NOMO-1 treated with dmso at 0.1 percent for 144 hours (cell line): ENCODE measurements around the gene MRTFA.

Experiments used
- DNase-seq: peaks from one replicate; lab custom pipeline; 2025; ENCODE audit not compliant: unreplicated experiment; lab: John Stamatoyannopoulos, UW

MRTFA gene

DNA sequence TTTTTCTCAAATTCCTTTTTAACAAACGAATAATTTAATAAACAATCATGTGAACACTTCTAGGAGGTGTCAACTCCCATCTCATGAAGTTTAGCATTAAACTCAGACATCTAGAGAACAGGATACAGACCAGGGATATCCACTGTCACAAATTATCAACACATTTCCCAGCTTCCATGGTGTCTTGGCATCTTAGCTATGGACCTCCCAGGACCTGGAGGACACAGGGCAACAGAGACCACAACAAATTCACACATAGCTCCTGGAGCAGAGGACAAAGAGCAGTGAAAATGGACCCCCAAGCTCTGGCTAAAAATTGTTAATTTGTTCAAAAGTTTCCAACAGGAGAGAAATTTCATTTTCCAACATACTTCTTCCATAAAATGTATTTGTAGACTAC lies 163.9 kb downstream of the MRTFA start:
- DNase-seq = no peak

GRCh38 chr22:40472051-40472450 lies 164.5 kb downstream of the MRTFA start:
- no peak for DNase-seq

DNA sequence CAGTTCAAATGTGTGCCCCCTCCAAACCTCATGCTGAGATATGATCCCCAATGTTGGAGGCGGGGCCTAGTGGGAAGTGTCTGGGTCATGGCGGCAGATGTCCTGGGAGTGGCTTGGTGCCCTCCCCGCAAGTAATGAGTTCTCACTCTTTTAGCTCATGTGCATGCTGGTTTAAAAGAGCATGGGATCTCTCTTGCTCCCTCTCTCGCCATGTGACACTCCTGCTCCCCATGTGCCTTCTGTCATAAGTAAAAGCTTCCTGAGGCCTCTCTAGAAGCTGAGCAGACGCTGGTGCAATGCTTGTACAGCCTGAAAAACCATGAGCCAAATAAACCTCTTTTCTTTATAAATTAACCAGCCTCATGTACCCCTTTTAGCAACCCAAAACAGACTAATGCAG lies 167.3 kb downstream of the MRTFA start:
- no peak for DNase-seq

- no peak for DNase-seq
Observed at GRCh38 chr22:40468616-40469015, 167.9 kb downstream of the MRTFA start.

DNA sequence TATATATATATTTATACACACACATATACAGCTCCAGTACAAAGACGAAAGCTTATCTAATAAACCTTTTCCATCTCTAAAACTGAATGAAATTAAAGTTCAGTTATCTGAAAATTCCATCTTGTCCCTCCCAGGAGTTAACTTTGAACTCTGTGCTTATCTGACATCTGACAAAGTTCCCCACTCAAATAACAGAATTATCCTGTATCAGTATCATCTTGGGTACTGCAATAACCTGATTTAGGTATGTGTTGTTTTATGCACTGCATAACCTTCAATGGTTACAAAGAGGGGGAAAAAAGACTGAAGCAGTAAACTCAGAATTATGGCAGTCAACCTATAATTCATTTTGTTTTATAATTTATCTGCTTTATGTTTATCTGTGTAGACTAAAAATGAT lies 169.5 kb downstream of the MRTFA start:
- DNase-seq = no peak

DNA sequence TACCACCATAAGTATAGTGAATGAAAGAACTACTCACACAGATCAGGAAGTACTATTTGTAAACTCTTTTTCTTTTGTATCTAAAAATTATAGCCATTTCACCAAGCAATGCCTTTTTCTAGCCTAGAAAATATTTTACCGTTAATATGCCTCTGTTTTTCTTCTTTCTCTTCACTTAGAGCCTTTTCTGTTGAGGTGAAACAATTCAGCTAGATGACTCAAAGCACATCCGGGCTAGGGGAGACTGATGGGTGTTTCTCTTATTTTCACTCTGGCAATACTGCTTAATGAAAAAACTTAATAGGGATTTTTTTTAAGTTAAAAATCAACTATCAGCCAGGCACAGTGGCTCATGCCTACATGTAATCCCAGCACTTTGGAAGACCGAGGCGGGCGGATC lies 172.8 kb downstream of the MRTFA start:
- no peak for DNase-seq

DNA sequence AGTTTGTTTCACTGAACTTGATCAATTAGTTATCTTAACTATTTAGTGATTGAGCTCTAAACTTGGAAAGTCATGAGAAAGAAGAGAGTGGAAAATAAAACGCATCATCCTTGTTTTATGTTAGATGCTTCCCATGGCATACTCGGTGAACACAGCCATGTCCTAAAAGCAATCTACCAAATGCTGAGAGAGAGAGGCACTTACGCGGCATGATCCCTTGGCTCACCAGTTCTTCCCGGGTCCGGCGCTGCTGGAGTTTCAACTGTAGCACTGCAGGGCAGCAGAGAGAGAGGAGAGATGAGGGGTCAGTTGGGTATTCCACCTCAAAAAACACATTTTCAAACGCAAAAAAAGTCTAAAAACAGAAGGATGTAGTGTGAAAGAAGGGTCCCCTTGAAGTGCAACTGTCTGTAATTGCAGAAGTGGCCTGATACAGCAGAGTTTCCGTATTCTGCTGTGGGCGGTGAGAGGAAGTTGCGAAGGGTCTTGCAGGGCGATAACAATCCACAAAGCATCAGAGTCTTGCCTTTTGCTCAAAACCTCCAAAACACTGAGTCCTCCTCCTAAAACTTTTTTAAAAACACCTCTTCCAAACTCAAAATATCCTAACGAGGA lies 173.4 kb downstream of the MRTFA start:
- DNase-seq = peak; percentile 62

DNA sequence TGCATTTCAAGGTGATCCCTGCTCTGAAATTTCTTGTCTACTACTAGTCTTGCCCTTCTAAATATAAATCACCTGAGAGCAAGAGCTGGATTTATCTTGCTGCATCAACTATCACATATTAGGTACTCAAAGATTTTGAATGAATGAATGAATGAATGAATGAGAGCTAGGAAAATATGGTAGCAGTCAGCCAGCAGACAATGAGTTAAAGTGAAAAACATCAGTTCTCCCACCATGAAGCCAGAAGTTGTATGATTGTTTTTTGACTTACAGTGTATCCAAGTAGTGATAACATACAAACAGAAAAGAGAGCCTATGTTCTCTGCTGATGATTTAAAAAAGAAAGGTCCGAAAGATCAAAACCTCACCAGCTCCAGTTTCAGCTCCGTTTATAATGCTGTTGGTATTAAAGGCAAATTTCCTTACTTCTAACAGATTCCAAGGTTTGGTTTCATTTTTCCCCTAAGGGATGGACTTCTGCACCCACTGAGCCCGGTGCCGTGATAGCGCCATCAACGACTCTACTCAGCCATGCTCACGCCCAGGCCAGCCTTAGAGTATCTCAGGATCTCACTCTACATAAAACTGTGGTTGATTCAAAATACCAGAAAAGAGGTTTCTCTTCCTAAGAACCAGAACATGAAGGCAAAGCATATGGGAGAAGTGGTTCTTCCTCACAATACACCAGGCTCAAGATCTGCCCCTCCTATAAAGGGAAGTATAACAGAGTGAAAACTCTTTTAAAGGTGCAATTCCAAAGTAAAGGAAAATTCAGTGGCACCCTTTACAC lies 174.1 kb downstream of the MRTFA start:
- DNase-seq = no peak

DNA sequence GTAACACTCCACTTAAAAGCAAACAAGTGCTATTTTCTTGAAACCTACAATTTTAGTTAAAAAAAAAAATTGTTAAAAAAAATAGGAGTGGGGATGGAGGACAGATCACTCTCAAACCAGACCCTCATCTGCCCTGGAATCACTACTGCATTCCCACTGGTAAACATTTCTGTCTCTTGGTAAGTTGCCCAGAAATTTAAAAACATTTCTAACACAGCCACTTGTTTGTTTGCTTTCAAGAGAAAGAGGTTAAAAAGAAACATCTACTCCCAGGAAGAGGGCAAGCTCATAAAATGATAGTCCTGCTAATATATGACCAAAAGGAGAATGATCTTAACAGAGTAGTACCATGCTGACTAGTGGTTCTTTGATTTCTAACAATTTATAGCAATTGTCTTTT lies 182.8 kb downstream of the MRTFA start:
- no peak for DNase-seq

DNA sequence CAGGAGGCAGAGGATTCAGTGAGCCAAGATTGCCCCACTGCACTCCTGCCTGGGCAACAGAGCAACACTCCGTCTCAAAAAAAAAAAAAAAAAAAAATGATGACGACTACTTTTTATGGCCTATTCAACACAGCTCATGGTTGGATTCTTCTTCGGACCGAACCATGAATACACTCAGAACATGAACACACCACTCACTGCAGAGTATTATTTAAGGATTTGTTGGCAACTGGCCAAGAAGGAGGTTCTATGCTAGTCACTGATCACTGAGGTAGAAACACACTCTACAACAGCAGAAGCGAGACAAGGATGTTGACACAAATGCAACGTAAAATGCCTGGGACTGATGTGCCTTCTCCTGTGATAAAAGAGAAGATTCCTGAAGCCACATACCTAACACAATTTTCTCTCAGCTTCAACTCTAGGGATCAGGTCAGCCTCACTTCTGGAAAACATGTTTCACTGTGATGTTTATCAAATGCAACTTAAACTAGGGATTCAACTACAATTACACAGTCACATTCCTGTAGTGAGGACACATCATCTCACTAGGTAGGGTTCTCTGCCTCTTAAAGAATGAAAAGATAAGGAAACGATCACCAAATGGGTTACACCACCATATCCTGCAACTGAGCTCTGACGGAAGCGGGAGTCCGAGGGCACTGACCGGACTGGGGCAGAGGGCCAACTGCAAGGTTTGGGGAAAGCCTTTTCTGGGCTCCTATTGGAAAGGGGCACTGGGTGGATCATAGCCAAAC lies 183.6 kb downstream of the MRTFA start:
- DNase-seq = no peak

GRCh38 chr22:40451210-40451609 lies 185.3 kb downstream of the MRTFA start:
- DNase-seq = no peak

DNA sequence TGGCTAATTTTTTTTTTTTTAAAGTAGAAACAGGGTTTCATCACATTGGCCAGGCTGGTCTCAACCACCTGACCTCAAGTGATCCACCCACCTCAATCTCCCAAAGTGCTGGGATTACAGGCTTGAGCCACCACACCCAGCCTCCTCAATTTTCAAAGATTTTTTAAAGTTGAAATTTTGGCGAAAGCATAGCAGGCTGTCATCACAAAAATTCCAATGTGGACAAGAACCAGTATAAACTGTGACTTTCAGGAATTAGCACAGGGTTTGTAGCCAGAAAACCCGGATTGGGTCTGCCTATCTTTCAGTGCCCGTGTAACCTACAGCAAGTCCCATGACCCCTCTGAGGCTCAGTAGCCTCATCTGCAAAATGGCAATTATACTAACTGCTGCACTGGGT lies 185.9 kb downstream of the MRTFA start:
- DNase-seq = no peak

DNA sequence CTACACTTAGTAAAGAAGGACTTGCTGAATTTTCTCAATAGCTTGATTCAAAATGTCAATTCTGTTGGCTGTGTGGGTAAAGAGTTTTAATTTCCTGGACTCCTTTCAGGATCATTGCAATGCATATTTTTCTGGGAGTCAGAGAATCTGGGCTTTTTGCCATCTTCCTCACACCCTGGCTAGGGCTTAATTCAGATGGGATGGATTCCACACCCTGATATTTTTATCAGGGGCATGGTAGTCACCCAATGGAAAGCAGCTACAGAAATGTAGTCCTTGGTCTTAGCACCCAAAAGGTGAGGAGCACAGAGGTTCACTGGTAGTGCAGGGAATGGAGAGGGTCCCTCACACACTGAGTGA lies 186.9 kb downstream of the MRTFA start:
- no peak for DNase-seq

DNA sequence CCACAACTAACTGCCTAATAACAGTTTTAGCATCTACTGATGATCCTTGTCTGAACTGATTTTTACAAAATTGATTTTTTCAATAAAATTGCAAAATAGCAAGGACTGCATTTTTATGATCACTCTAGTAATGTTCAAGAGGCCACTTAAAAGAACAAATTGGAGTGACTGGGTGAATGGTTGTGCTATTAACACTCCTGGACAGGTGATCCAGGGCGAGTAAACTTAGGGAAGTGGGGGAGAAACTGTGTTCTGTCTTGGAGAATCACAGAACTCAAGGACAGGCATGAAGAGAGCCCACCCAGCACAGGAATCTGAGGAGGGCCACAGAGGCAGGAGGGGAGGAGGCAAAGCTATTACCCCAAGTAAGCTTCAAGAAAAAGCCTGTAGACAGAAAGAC lies 190.3 kb downstream of the MRTFA start:
- DNase-seq = no peak

DNA sequence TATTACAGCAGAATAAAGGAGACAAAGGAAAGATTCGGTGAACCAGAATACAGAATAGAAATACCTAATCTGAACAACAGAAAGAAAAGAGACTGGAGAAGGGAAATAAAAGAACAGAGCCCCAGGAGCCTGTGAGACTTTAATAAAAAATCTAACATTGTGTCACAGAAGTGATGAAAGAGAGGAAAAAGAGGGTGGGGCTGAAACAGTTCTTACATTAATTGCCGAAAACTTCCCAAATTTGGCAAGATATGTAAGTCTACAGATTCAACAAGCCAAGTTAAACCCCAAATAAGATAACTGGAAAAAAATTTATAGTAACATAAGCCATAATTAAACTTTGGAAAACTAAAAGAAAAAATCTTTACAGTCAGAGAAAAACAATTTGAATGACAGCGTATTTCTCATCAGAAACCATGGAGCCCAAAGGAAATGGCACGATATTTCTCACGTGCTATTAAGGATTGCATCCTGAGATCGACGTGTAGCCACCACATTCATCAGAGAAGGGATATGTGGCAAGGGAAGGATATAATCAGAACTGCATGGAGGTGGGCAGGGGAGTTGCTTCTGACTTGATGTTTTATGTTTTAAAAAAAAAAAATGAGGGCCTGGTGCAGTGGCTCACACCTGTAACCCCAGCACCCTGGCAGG lies 192.2 kb downstream of the MRTFA start:
- DNase-seq = peak; percentile 19

DNA sequence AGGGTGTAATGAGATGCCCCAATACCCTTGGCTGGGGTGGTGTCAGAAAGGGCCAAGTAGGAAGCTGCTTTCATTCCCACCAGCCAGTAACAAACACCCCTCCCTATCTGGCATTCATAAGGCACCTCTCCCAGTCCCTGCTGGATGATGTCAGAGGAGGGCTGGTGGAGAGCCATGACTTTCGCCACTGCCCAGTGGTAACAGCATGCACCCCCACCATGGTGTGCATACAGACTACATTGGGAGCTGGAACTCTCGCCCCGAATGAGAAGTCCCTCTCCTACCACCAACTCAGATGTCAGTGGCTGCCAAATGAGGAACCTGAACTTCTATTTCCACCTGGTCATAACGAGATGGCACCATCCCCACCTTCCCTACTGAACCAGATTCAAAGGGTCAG lies 192.8 kb downstream of the MRTFA start:
- DNase-seq = no peak

DNA sequence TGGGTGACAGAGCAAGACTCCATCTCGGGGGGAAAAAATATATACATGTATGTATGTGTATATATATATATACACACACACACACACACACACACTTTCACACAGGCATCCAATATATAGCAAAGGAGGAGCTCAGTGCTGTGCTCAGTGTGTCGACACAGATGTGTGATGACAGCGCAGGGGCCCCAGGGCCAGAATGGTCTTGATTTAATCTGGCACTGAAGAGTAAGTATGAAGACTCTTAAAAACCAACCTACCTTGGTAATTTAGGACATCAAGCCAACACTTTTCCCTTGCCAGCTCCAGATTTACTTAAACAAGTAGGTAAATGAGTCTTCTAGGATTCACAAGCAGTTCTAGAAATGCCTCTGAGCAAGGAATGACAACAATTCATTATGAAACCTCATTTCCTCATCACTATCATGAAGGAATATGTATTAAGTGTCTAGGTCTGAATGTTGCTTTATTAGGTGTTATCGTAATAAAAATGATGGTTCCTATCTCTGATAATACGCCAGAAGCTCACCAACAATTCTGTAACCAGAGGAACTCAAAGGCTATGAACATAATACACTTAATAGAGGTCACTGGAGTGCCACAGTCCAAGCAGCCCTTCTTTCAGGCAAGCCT lies 194.6 kb downstream of the MRTFA start:
- DNase-seq = no peak

DNA sequence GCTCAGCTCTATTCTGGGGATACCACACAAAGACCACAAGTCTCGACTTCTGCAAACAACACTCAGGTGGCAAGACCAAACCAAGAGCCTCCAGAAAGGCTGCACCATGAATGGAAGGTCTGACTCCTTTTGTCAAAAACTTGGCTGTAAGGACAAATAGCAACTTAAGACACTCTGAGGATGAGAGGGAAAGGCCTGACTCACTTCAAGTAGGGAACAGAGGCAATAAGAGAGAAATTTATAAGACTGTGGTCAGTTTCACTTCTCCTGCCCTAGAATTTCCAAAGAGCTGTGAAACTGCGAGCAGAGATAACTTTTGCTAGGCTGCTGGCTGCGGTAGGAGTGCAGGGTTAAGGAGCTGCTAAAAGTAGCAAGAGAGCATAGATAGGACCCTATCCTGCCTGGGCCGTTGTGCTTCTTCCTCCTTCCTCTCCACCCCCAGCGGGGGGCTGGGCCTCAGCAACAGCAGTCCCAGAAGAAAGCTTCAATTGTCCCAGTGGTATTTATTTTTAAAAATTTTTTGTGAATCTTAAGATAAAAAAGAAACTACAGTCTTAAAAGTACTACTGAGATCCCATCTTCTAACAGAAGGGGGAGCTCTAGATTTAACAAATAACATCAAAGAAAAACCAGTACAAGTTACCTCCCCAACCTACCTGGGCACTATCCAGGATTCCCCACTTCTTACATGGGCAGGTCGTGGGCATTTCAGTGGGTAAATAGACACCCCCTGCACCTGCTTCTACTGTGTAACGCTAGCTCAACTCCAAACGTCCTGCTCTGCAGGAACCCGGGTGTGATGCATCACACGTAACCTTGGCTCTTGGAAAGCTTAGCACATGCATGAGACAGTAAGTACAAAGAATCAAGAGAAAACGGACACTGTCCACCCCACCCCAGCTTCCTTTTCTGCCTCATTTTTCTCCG lies 199.8 kb downstream of the MRTFA start:
- DNase-seq = peak; percentile 98

GRCh38 chr22:40434745-40435144 lies 201.8 kb downstream of the MRTFA start:
- DNase-seq = no peak

- no peak for DNase-seq
Observed at GRCh38 chr22:40434106-40434505, 202.4 kb downstream of the MRTFA start.
